Measurements from ENCODE around the gene SUMF2. TPM values are rescaled to one million over a fixed set of nuclear protein-coding genes. Genes with fewer than 3 reads are reported as not detected.
"Not testable (repeated sequence)": the region's sequence is repeated elsewhere in the genome, so short reads cannot be mapped to it uniquely, and the experiment has no call there.

SUMF2 gene
- total and polyA plus RNA-seq, 2 of the 4 experiments (the other 2 are of a cell fraction): 86.2 to 97.3 TPM

- Histone ChIP-seq H2BK15ac (ENCODE audit: low read depth, low read length) (no peak overlapping the region), H2BK5ac (ENCODE audit: low read depth, low read length, poor library complexity, severe bottlenecking) (no peak overlapping the region), H3K18ac (ENCODE audit: low read depth, low read length) (no peak overlapping the region), H3K4ac (ENCODE audit: low read depth, low read length) (no peak overlapping the region), H3K79me1 (ENCODE audit: low read depth in 1 of 2, low read length in 2 of 2) (peaks cover 16 to 31% of the 10 kb centered on the region in 2 experiments), H3K23ac (ENCODE audit: low read depth, low read length) (no peak overlapping the region), H4K8ac (ENCODE audit: low read depth in 2 of 2, low read length in 2 of 2) (no peak overlapping the region), H2AFZ (replicated peaks; ENCODE audit: low read length, poor library complexity) (no peak overlapping the region), H2BK20ac (ENCODE audit: low read depth, low read length) (no peak overlapping the region), H3K9me1 (ENCODE audit: insufficient read depth, low read length) (peaks cover 4% of the 10 kb centered on the region; the same call in 1 of the 2 replicates), H4K5ac (ENCODE audit: low read depth, low read length) (no peak overlapping the region), H4K20me1 (ENCODE audit: insufficient read depth, low read length) (no peaks in the 10 kb centered on the region), H3K27ac (ENCODE audit: insufficient read depth, low read length) (no peak overlapping the region), H2AK5ac (ENCODE audit: low read depth, low read length) (no peak overlapping the region), H3K4me3 (ENCODE audit: insufficient read depth, low read depth, low read length) (no peak overlapping the region), H3K9ac (ENCODE audit: low read depth, low read length) (no peak overlapping the region), H3K27me3 (ENCODE audit: control insufficient read depth, insufficient read depth, low read length) (no peaks in the 10 kb centered on the region), H2BK120ac (ENCODE audit: low read depth, low read length) (no peak overlapping the region), H3K14ac (replicated peaks; ENCODE audit: low read depth, low read length) (no peak overlapping the region), H3K9me3 (ENCODE audit: control insufficient read depth, insufficient read depth, low read length) (no peaks in the 10 kb centered on the region), H2AK9ac (replicated peaks; ENCODE audit: low read depth, low read length, poor library complexity) (no peak overlapping the region), H3K36me3 (ENCODE audit: control insufficient read depth, insufficient read depth, low read length) (peaks cover 4% of the 10 kb centered on the region), H3K4me2 (ENCODE audit: low read depth, low read length) (no peak overlapping the region), H3K4me1 (ENCODE audit: control insufficient read depth, insufficient read depth, low read length) (peaks cover 10% of the 10 kb centered on the region), H3K56ac (ENCODE audit: extremely low read depth, insufficient read depth, low read length) (no peak overlapping the region), H4K91ac (ENCODE audit: insufficient read depth, low read depth, low read length) (no peak overlapping the region)
- no peak for TF ChIP-seq RCOR1 (IDR thresholded peaks at IDR 0.05; ENCODE audit: insufficient replicate concordance, low read length)
- TF ChIP-seq RAD21 (IDR thresholded peaks at IDR 0.05; ENCODE audit: low read length): no peak
- TF ChIP-seq SMC3 (IDR thresholded peaks at IDR 0.05; ENCODE audit: low read depth, low read length): no peak
- TF ChIP-seq USF2 (IDR thresholded peaks at IDR 0.05; ENCODE audit: low read depth, low read length): no peak
- TF ChIP-seq MXI1 (IDR thresholded peaks at IDR 0.05; ENCODE audit: borderline replicate concordance, low read depth, low read length): no peak
- no peak for TF ChIP-seq CHD1 (IDR thresholded peaks at IDR 0.05; ENCODE audit: low read depth, low read length)
- no peak for TF ChIP-seq BHLHE40 (IDR thresholded peaks at IDR 0.05; ENCODE audit: low read depth, low read length)
- in situ Hi-C loops (cut with MboI; ENCODE audit: low sequenced_read_pairs) (no loop called here), dilution Hi-C loops (cut with HindIII; ENCODE audit: low sequenced_read_pairs, unreplicated experiment) (no loop called here), intact Hi-C loops (cut with micrococcal nuclease) (no loop called here)
- BruUV-seq (replicated peaks): no TSS peak
- no CpG with 5 or more reads among the region's 1 CpG for WGBS, 2 experiments (ENCODE audit: extremely low coverage in 2 of 2, insufficient read length in 1 of 2)
- DNase-seq (no peak), ATAC-seq (ENCODE audit: low read depth) (no peak)
- POLR2A ChIA-PET (ENCODE audit: unreplicated experiment): no interaction called here
- CTCF ChIA-PET: no interaction called here
Measured at GRCh38 chr7:56048245-56048644, 15.8 kb upstream of the SUMF2 start.

GRCh38 chr7:56048763-56049162 lies 15.3 kb upstream of the SUMF2 start:
- H2BK20ac ChIP-seq (ENCODE audit: low read depth, low read length); BruUV-seq (replicated peaks); H3K23ac ChIP-seq (ENCODE audit: low read depth, low read length); in situ Hi-C loops (cut with MboI; ENCODE audit: low sequenced_read_pairs); CTCF ChIA-PET; H2BK120ac ChIP-seq (ENCODE audit: low read depth, low read length); H2AK5ac ChIP-seq (ENCODE audit: low read depth, low read length); H2BK5ac ChIP-seq (ENCODE audit: low read depth, low read length, poor library complexity, severe bottlenecking); H3K36me3 ChIP-seq (ENCODE audit: control insufficient read depth, insufficient read depth, low read length); H4K5ac ChIP-seq (ENCODE audit: low read depth, low read length); H3K27me3 ChIP-seq (ENCODE audit: control insufficient read depth, insufficient read depth, low read length); H3K4ac ChIP-seq (ENCODE audit: low read depth, low read length); H3K14ac ChIP-seq (replicated peaks; ENCODE audit: low read depth, low read length); H4K91ac ChIP-seq (ENCODE audit: insufficient read depth, low read depth, low read length); H2AK9ac ChIP-seq (replicated peaks; ENCODE audit: low read depth, low read length, poor library complexity); ATAC-seq (ENCODE audit: low read depth); POLR2A ChIA-PET (ENCODE audit: unreplicated experiment); DNase-seq; H4K8ac ChIP-seq (ENCODE audit: low read depth in 2 of 2, low read length in 2 of 2); H2AFZ ChIP-seq (replicated peaks; ENCODE audit: low read length, poor library complexity); H3K9me3 ChIP-seq (ENCODE audit: control insufficient read depth, insufficient read depth, low read length); H2BK15ac ChIP-seq (ENCODE audit: low read depth, low read length); H3K18ac ChIP-seq (ENCODE audit: low read depth, low read length); H4K20me1 ChIP-seq (ENCODE audit: insufficient read depth, low read length); H3K4me1 ChIP-seq (ENCODE audit: control insufficient read depth, insufficient read depth, low read length); H3K4me3 ChIP-seq (ENCODE audit: insufficient read depth, low read depth, low read length); H3K56ac ChIP-seq (ENCODE audit: extremely low read depth, insufficient read depth, low read length); intact Hi-C loops (cut with micrococcal nuclease); H3K4me2 ChIP-seq (ENCODE audit: low read depth, low read length); H3K27ac ChIP-seq (ENCODE audit: insufficient read depth, low read length); H3K9me1 ChIP-seq (ENCODE audit: insufficient read depth, low read length); dilution Hi-C loops (cut with HindIII; ENCODE audit: low sequenced_read_pairs, unreplicated experiment); H3K9ac ChIP-seq (ENCODE audit: low read depth, low read length): not testable (repeated sequence)
- peaks cover 19 to 36% of the 10 kb centered on the region in 2 experiments for H3K79me1 ChIP-seq (ENCODE audit: low read depth in 1 of 2, low read length in 2 of 2)
- no CpG with 5 or more reads among the region's 8 CpGs for WGBS, 2 experiments (ENCODE audit: extremely low coverage in 2 of 2, insufficient read length in 1 of 2)
